ENCODE results near the gene BCAS3. TPM values are rescaled to one million over a fixed set of nuclear protein-coding genes. Genes with fewer than 3 reads are reported as not detected.

Gene BCAS3
- total and polyA plus RNA-seq, 12 donors, result 6.1 to 21.8 (median 17.2) TPM

- Histone ChIP-seq H3K4me1 (no peaks in the 10 kb centered on the region), H3K9me3 (no peaks in the 10 kb centered on the region), H3K4me3 (no peak overlapping the region), H3K27me3 (no peaks in the 10 kb centered on the region), H3K36me3 (peaks cover 0 to 11% (median 0%) of the 10 kb centered on the region in 9 donors), H3K27ac (no peak overlapping the region)
- ATAC-seq (no peak), DNase-seq (no peak)
- 93 to 94% methylated on average over 2 of the region's 2 CpGs for WGBS, 2 donors
- no peak for TF ChIP-seq CTCF (IDR thresholded peaks at IDR 0.05)
- intact Hi-C loops (cut with DNase I), result no loop called here
These were observed 226.9 kb downstream of the BCAS3 start for GRCh38 chr17:60904582-60904981.

- DNase-seq, result no peak
- Histone ChIP-seq H3K4me1 (no peaks in the 10 kb centered on the region), H3K27ac (no peak overlapping the region), H3K27me3 (no peaks in the 10 kb centered on the region), H3K36me3 (peaks cover 0 to 11% (median 0%) of the 10 kb centered on the region in 9 donors), H3K4me3 (no peak overlapping the region), H3K9me3 (no peaks in the 10 kb centered on the region)
- intact Hi-C loops (cut with DNase I), result no loop called here
- no peak for TF ChIP-seq CTCF (IDR thresholded peaks at IDR 0.05)
- 97 to 98% methylated on average over 3 of the region's 3 CpGs for WGBS, 2 donors
- no peak for ATAC-seq
These were observed 228.1 kb downstream of the BCAS3 start for GRCh38 chr17:60905709-60906108.

- H3K27ac ChIP-seq, result no peak overlapping the region
- no peak for DNase-seq
- H3K4me1 ChIP-seq, result no peaks in the 10 kb centered on the region
- TF ChIP-seq CTCF (IDR thresholded peaks at IDR 0.05), result no peak
- H3K36me3 ChIP-seq, result peaks cover 0 to 13% (median 0%) of the 10 kb centered on the region in 9 donors
- H3K27me3 ChIP-seq, result no peaks in the 10 kb centered on the region
- intact Hi-C loops (cut with DNase I), result no loop called here
- 77 to 78% methylated on average over 4 of the region's 4 CpGs for WGBS, 2 donors
- no peak overlapping the region for H3K4me3 ChIP-seq
- no peaks in the 10 kb centered on the region for H3K9me3 ChIP-seq
- no peak for ATAC-seq
These were observed 230.7 kb downstream of the BCAS3 start for GRCh38 chr17:60908324-60908723.

- no peak for ATAC-seq
- intact Hi-C loops (cut with DNase I), result no loop called here
- no peak for DNase-seq
- no peak for TF ChIP-seq CTCF (IDR thresholded peaks at IDR 0.05)
- peaks cover 0 to 6% (median 0%) of the 10 kb centered on the region in 9 donors for H3K36me3 ChIP-seq
- no peak overlapping the region for H3K27ac ChIP-seq
- no peak overlapping the region for H3K4me3 ChIP-seq
- WGBS, 2 donors, result 90 to 93% methylated on average over 1 of the region's 1 CpG
- no peaks in the 10 kb centered on the region for H3K27me3 ChIP-seq
- H3K4me1 ChIP-seq, result no peaks in the 10 kb centered on the region
- H3K9me3 ChIP-seq, result no peaks in the 10 kb centered on the region
These were observed 231.8 kb downstream of the BCAS3 start for GRCh38 chr17:60909405-60909804.

All from heart right ventricle (tissue), 16 donors.